HCT116 (cell line): ENCODE data around the gene CFAP43. TPM values are rescaled to one million over a fixed set of nuclear protein-coding genes. Genes with fewer than 3 reads are reported as not detected.

Source experiments
- ATAC-seq: fragments of 200-7000 bp; cut with Tn5 transposase; 2 replicates; pipeline ENCODE4 v1.9.1; 2020; ENCODE audit warnings: mild to moderate bottlenecking, moderate library complexity
- BruUV-seq: library from RNA; stranded (reverse); fragments of 400-500 nt; replicated peaks from 2 replicates; lab custom pipeline; 2021; lab: Mats Ljungman, UMichigan
- CTCF ChIA-PET: fragments of 300-600 bp; sonication (Branson Sonifier 250); formaldehyde crosslinking; loops from one replicate; lab custom pipeline; 2021; ENCODE audit warnings: antibody characterized with exemption; lab: Charles Lee
- POLR2A ChIA-PET: fragments of 300-600, 350-600 bp; sonication (Branson Sonifier 250); formaldehyde crosslinking; loops from one replicate; lab custom pipeline; 2021; ENCODE audit warnings: antibody characterized with exemption; lab: Charles Lee
- RAD21 ChIA-PET, 2 experiments: fragments of 300-600 bp; sonication (Branson Sonifier 250); formaldehyde crosslinking; loops; one replicate each; lab custom pipeline; 2023; ENCODE audit warnings: low total read pairs in 2 of 2; ENCODE audit not compliant: uncharacterized antibody in 2 of 2, unreplicated experiment in 2 of 2, low non-redundant PET in 1 of 2; lab: Charles Lee
- DNase-seq: peaks from one replicate; pipeline ENCODE4 v3.0.0-alpha.2; 2010; ENCODE audit warnings: low read depth, low spot score
- H2AFZ ChIP-seq: fragments of 200-600 bp; shearing (Covaris generic), sonication (generic); 2 replicates; pipeline ENCODE4 v1.6.1; 2017; ENCODE audit warnings: low read depth, mixed run types, mixed read lengths, antibody characterized with exemption, low read length; ENCODE audit not compliant: poor library complexity, severe bottlenecking
- H3K27ac ChIP-seq: 2 replicates; pipeline ENCODE4 v1.5.1; 2012; ENCODE audit warnings: low read depth, low read length
- H3K27me3 ChIP-seq: fragments of 200-600 bp; sonication (generic); 2 replicates; pipeline ENCODE4 v1.6.1; 2016; ENCODE audit warnings: mixed run types, low read length, mixed read lengths; ENCODE audit not compliant: insufficient read depth
- H3K36me3 ChIP-seq, 2 experiments: fragments of 200-500 bp in 1 of 2; fragments of 200-600 bp in 1 of 2; sonication (Bioruptor generic) in 1 of 2; sonication (generic) in 1 of 2; 2 replicates each; pipeline versions ENCODE4 v1.5.1 to v1.6.1; 2014 to 2016; ENCODE audit warnings: low read length in 2 of 2, inconsistent platforms in 1 of 2, mixed read lengths in 1 of 2, mixed run types in 1 of 2; ENCODE audit not compliant: insufficient read depth in 2 of 2, control insufficient read depth in 1 of 2
- H3K4me1 ChIP-seq, 2 experiments: fragments of 200-600 bp in 1 of 2; sonication (generic) in 1 of 2; 2 replicates each; pipeline versions ENCODE4 v1.5.1 to v1.6.1; 2012 to 2017; ENCODE audit warnings: low read length in 2 of 2, inconsistent platforms in 1 of 2, mild to moderate bottlenecking in 1 of 2, mixed read lengths in 1 of 2, mixed run types in 1 of 2, moderate library complexity in 1 of 2; ENCODE audit not compliant: insufficient read depth in 2 of 2, control insufficient read depth in 1 of 2
- H3K4me2 ChIP-seq: fragments of 200-600 bp; sonication (generic); 2 replicates; pipeline ENCODE4 v1.6.1; 2017; ENCODE audit warnings: mixed run types, low read length, mixed read lengths
- H3K4me3 ChIP-seq, 2 experiments: fragments of 200-600 bp in 1 of 2; sonication (generic) in 1 of 2; replicated peaks in 1 of 2; 2 replicates each; pipeline ENCODE4 v1.5.1; 2011 to 2016; ENCODE audit warnings: low read length in 2 of 2, control low read depth in 1 of 2, low read depth in 1 of 2, mild to moderate bottlenecking in 1 of 2, mixed read lengths in 1 of 2, mixed run types in 1 of 2
- H3K79me2 ChIP-seq: fragments of 200-600 bp; sonication (generic); 2 replicates; pipeline ENCODE4 v1.6.1; 2017; ENCODE audit warnings: mild to moderate bottlenecking, mixed run types, low read length, moderate library complexity, mixed read lengths; ENCODE audit not compliant: insufficient read depth
- H3K9ac ChIP-seq: fragments of 200-600 bp; sonication (generic); 2 replicates; pipeline ENCODE4 v1.6.1; 2016; ENCODE audit warnings: low read length, mixed read lengths
- H3K9me2 ChIP-seq: fragments of 200-600 bp; sonication (generic), shearing (Covaris generic); 2 replicates; pipeline ENCODE4 v1.6.1; 2017; ENCODE audit warnings: mixed run types, mild to moderate bottlenecking, moderate library complexity; ENCODE audit not compliant: insufficient read depth
- H3K9me3 ChIP-seq, 2 experiments: fragments of 200-500 bp in 1 of 2; fragments of 200-600 bp in 1 of 2; sonication (Bioruptor generic) in 1 of 2; sonication (generic) in 1 of 2; 2 replicates each; pipeline ENCODE4 v1.6.1; 2014 to 2017; ENCODE audit warnings: low read length in 2 of 2, mixed read lengths in 2 of 2, inconsistent platforms in 1 of 2, low read depth in 1 of 2, mild to moderate bottlenecking in 1 of 2, mixed run types in 1 of 2, moderate library complexity in 1 of 2; ENCODE audit not compliant: control insufficient read depth in 1 of 2, insufficient read depth in 1 of 2
- H4K20me1 ChIP-seq: fragments of 200-600 bp; sonication (generic), shearing (Covaris generic); 2 replicates; pipeline ENCODE4 v1.6.1; 2017; ENCODE audit warnings: mixed run types, mild to moderate bottlenecking, moderate library complexity; ENCODE audit not compliant: insufficient read depth
- EZH2phosphoT487 ChIP-seq: fragments of 200-600 bp; IDR thresholded peaks from 2 replicates; pipeline ENCODE4 v1.6.1; 2018; ENCODE audit warnings: antibody characterized with exemption, borderline replicate concordance
- FOSL1 ChIP-seq: IDR thresholded peaks from 2 replicates; pipeline ENCODE4 v1.6.1; 2012; ENCODE audit warnings: low read depth
- POLR2AphosphoS5 ChIP-seq: IDR thresholded peaks from 2 replicates; pipeline ENCODE4 v1.6.1; 2011; ENCODE audit warnings: mild to moderate bottlenecking, low read depth, low read length, moderate library complexity
- TCF7L2 ChIP-seq: IDR thresholded peaks from 2 replicates; pipeline ENCODE4 v1.7.0; 2011; ENCODE audit warnings: borderline replicate concordance, inconsistent platforms; ENCODE audit not compliant: insufficient read depth, insufficient read length; ENCODE audit errors: extremely low read depth
- intact Hi-C: fragments of 100-400 bp; cut with micrococcal nuclease; formaldehyde crosslinking; loops from 2 replicates; pipeline ENCODE4 v1.10.0; 2022
- total RNA-seq: library from RNA; stranded (reverse); gene quantifications from one replicate; pipeline ENCODE4 v1.2.1, GENCODE V29; 2021; ENCODE audit not compliant: unreplicated experiment

CFAP43 gene
- total RNA-seq, 1 experiment from 2014 or later: 4.0 TPM

- Histone ChIP-seq H3K36me3 (no peaks in the 10 kb centered on the region), H3K9ac (no peak overlapping the region), H4K20me1 (no peaks in the 10 kb centered on the region), H3K79me2 (no peaks in the 10 kb centered on the region), H3K4me3 (no peak overlapping the region), H3K27ac (no peak overlapping the region), H3K27me3 (no peaks in the 10 kb centered on the region), H3K9me2 (no peaks in the 10 kb centered on the region), H2AFZ (no peak overlapping the region), H3K4me2 (no peak overlapping the region), H3K4me1 (peaks cover 0 to 7% of the 10 kb centered on the region in 2 experiments; a peak in 1 of 4 replicates), H3K9me3 (peaks cover 0 to 10% of the 10 kb centered on the region in 2 experiments; a peak in 1 of 4 replicates)
- intact Hi-C loops: no loop called here
- ATAC-seq (no peak), DNase-seq (no peak)
- no peak for TF ChIP-seq EZH2phosphoT487
- ChIA-PET POLR2A (no interaction called here), CTCF (no interaction called here), RAD21 (no interaction called here)
- BruUV-seq: no TSS peak
Measured at GRCh38 chr10:104242545-104242944, 10.4 kb upstream of the CFAP43 start.

- Histone ChIP-seq H4K20me1 (no peaks in the 10 kb centered on the region), H2AFZ (no peak overlapping the region), H3K9me2 (no peaks in the 10 kb centered on the region), H3K4me1 (no peaks in the 10 kb centered on the region), H3K4me3 (no peak overlapping the region), H3K9ac (no peak overlapping the region), H3K79me2 (no peaks in the 10 kb centered on the region), H3K27me3 (no peaks in the 10 kb centered on the region), H3K4me2 (no peak overlapping the region), H3K9me3 (no peaks in the 10 kb centered on the region), H3K27ac (no peak overlapping the region), H3K36me3 (no peaks in the 10 kb centered on the region)
- ATAC-seq (peak; percentile 22; the same call in 1 of the 2 replicates), DNase-seq (no peak)
- intact Hi-C loops: no loop called here
- no TSS peak for BruUV-seq
- no peak for TF ChIP-seq TCF7L2
- no peak for TF ChIP-seq FOSL1
- TF ChIP-seq POLR2AphosphoS5: no peak
- POLR2A ChIA-PET: no interaction called here
- CTCF ChIA-PET: no interaction called here
- RAD21 ChIA-PET: no interaction called here
Measured at GRCh38 chr10:104240078-104240477, 7.9 kb upstream of the CFAP43 start.
